Amygdala (tissue), 56 donors: ENCODE results near the gene PARVB.

ENCODE experiments used
- DNase-seq, 56 donors: peaks; one replicate each; lab custom pipeline; 2025; lab: John Stamatoyannopoulos, UW

PARVB gene

DNA sequence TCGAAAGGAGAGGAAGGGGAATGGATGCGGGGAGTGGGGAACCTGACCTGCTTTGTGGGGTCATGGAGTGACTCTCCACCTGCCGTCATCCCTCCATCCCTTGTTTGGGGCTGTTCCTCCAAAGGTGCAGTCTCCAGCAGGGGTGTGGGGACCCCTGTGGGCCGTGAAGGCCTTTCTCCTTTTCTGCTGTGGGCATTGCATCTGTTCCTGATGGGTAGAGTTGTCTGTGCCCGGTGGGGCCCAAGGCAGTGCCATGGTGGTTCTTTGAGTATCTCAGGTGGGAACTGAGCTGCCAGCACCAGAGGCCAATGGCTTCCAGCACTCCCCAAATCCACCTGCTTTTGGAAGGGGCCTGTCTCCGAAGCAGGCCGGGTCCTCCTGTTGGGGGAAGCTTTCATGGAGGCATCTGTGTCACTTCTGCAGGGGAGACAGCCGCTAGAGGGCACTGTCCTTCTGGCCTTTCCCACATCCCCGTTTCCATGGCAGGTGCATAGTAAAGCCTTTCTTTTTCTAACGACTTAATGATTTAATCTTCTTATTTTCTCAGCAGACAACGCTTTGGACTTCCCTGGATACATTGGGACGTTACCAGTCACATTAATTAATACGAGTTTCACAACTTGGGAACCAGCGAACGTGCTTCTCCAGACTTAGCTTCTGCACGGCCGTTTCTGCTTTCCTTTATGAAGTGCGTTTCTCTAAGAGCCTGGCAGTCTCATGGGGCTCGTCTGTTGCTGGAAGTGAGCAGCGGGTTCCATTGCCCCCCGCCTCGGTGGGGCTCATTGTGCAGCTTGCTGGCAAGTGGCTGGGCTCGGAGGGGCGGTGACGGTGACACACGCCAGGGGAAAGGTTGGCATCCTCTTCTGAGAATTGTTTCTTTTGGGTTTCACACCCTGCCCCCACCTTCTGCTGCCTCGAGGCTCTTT lies 57.1 kb downstream of the PARVB start:
- DNase-seq = peak in 49 of 56 donors; percentile 7 to 87 (median 47)

DNA sequence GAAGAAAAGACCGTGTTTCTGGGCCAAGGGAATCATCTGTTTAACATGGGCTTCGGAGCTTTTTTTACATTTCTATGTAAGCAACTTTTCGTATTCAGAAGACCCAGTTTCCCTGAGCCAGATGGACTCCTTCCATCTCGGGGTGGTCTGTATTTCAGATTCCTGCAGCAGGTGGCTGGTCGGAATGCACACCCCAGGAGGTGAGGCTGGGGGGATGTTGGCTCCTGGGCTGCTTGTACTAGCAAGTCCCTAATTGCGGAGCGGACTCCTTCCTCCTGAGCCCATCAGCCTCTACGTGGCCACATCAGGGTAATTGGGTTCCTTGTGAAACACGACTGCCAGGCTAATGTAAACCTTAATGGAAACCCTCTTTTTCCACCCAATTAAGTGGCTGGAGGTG lies 58.7 kb downstream of the PARVB start:
- no peak for DNase-seq

DNA sequence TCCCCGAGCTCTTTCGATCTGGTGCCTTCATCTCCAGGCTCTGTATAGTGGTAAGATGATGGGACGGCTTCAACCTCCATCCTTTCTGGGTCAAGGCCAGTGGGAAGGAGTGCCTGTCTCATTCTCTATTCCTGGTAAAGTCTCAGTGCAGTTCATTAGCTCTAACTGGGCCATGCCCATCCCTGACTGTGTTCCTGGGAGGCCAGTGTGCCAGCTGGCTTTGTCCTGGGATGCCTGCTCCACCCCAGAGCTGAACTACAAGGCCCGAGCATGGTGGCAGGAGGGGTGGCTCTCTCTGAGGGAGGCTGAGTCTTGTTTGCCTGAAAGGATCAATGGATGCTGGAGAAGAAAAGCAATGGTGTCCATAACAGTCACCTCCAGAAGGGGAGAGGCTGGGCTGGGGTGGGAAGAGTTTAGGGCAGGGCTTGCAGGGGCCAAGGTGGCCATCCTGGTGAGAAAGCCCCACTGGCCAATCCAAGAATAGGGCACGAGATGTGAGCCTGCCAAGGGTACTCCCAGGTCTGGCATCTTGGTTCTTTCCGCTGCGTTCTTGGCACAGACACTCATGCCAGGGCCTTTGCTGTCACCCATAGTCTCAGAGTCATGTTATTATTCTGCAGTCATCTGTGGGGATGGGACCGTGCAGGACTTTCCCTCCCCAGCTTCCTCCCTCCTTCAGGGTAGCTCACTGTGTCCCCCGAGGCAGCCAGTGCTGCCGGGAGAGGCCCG lies 60.1 kb downstream of the PARVB start:
- no peak for DNase-seq

DNA sequence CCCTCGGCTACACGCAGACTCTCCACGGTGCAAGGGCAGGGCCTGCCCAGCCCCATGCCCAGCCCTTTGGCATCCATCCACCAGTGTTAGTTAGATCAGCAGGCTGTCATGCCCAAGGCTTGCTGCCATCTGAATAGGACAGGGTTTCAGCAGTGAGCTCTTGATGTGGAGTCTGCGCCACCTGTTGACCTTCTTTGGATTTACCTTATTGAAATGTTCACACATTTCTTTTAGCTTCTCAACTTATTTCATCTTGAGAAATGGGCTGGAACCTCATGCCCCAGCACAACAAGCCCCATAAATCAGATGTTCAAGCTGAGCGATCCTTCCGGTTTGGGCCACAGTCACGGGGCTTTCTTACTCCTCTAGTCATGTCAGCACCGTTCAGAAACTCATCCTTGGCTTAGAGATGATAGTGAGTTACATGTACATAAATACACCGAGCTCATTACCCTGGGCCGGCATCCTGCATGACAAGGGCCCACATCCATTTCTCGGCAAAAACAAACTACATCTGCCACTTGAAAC lies 61.7 kb downstream of the PARVB start:
- no peak for DNase-seq

DNA sequence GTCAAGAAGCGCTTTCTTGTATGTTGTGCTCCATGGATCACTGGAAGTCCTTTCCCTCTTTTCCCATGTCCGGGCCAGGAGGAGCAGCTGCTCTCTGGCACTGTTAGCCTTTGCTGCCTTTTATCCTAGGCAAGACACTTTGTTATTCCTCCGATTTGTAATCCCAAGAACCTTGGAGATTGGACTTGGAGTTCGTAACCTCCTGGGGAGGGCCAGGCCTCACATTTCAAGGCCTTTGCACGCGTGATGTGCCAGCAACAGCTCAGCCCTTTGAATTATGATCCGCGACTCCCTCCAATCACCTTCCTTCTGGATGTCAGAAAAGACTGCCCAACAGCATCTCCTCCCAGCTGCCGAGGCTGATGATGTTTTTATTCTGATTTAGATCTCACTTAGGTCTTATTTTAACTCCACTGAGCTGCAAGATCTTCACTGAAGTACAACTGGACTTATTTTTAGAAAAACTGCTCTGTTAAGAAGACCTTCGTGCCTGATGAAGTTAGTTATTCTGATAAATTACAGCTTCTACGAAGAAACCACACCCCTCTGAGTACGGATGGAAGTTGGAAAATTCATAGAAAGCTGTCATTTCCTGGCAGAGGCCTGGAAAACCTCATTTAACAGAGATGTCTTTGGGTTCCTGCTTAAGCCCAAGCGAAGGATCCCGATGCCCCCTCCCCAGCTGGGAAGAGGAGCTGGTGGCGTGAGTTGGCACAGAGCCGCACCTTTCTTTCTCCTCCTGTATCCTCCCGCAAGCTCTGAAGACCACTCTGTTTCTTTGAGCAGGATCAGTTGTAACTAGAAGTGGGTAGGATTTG lies 62.4 kb downstream of the PARVB start:
- DNase-seq = no peak

DNA sequence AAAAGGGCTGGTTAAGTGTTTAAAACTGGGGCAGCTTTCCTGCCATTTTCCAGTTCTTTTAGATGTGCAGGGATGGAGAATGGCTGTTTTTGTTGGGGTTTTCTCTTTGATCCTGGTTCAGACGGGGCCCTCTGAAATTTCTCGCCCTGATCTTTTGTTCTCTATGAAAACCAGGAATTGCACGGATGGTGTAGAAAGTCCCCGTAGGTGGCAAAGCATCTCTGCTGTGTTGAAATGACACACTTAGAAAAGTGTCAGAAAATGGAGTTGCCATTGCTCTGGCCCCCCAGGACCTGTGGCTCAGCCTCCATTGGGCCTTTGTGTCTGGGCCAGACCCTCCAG lies 63.0 kb downstream of the PARVB start:
- DNase-seq = no peak

DNA sequence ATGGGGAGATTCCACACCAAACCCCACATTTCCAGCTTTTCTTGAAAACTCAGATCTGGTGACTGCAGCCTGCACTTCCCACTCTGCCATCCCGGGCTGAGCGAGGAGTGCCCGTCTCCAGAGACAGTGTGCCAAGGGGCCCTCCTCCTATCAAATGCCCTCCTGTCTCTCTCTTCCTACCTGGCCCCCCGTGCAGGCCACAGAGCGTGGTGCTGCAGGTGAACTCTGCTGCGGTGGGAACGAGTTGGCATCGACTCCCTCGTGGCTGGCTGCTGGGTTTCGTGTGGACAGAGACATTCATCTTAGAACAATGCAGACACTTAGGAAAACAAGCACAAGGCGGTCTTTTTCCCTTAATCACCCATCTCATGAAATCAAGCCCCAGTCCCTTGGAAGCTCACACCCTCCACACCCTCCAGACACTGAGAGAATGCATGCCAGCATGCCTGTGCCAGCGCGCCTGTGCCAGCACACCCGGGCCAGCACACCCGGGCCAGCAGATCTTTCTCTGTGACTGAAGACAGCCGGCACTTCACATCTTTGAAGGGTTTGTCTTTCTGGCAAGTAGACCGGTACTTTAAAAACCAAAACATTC lies 65.0 kb downstream of the PARVB start:
- peak in 22 of 56 donors; percentile 2 to 60 (median 25) for DNase-seq

DNA sequence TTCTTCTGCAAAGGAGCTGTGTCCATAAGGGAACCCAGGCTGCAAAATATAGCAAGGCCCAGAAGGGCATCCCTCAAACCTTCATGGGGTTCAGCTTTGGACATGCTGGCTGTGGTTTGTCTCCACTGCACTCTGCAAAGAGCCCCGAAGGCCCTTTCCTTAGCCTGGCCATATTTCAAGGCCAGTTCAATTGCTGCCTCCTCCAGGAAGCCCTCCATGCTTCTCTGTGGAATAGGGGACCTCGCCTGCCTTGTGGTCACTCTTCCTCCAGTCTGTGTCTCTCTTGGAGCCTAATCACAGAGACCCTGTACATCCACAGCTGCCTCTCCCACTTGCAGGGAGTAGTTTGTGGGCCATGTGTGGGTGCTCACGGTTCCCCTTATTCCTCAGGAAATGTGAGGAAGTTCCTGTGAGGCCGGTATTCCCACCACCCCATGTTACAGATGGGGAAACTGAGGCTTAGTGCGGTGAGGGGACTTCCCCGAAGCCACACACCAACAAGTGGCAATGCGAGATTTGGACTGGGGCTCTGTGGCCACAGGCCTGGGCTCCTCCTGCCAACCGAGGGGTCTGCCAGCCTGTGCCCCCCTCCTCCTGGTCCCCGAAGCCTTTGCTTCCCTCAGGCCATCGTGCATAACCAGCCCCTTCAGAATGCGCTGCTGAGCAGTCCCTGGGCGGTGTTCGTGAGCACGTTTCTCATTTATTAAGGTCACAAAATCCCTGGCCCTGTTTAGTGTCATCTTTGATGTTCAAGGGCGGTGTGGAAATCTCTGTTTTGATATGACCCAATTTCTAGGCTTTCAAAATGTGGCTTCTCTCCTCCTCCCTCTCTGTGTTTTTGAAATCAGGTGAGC lies 65.8 kb downstream of the PARVB start:
- DNase-seq = no peak

DNA sequence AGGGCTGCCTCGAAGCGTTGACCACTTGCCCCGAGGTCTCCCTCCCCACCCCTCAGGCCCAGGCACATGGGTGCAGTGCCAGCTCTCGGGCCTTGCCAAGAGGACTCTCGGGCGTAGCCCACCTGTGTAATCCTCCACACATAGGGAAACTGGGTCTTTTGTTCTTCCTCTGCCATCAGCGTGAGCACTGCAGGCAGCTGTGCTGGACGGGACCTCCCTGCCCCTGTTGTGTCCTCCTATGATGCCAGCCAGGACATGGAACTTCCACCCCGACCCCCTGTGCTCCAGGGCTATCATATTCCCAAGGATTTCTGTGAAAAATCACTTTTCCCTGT lies 66.4 kb downstream of the PARVB start:
- DNase-seq = no peak

DNA sequence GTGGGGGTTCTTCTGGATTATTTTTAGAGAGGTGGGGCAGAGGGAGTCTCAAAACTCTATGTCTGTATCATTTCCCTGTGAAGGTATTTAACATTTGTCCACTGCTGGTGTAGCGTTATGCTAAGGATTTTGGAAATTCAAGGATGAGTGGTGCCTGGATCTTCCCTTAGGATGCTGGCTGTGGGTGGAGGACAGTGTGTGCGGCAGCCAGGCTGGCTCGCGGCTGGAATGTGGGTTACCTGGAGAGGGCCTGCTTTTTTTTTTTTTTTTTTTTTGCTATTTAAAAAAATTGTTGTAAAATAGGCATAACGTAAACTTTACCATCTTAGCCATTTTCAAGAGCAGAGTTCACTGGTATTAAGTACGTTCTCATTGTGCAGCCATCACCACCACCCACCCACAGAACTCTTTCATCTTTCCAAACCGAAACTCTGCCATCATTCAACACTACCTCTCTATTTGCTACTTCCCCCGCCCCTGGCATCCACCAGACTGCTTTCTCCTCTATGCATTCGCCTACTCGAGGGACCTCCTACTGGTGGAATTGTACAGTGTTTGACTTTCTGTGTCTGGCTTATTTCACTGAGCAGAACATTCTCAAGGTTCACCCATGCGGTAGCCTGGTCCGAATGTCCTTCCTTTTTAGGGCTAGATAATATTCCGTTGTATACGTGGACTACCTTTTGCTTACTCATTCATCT lies 67.1 kb downstream of the PARVB start:
- peak in 9 of 56 donors; percentile 5 to 27 (median 8) for DNase-seq

DNA sequence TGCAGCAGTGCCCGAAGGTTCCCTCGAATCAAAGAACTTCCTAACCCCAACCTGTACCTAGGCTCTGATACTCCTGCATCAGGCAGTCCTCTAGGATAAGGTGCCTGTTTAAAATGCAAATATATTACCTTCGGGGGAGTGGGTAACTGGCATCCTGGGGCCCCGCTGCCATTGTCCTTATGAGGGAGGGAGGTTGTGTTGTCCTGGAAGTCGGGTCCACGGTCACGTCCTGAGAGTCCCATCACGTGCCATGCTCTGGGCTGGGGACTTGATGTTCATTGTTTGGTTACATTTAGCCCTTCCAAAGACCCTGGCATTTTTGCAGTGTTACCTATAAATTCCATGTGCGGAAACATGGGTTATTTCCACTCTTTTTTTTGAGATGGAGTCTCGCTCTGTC lies 67.6 kb downstream of the PARVB start:
- no peak for DNase-seq

DNA sequence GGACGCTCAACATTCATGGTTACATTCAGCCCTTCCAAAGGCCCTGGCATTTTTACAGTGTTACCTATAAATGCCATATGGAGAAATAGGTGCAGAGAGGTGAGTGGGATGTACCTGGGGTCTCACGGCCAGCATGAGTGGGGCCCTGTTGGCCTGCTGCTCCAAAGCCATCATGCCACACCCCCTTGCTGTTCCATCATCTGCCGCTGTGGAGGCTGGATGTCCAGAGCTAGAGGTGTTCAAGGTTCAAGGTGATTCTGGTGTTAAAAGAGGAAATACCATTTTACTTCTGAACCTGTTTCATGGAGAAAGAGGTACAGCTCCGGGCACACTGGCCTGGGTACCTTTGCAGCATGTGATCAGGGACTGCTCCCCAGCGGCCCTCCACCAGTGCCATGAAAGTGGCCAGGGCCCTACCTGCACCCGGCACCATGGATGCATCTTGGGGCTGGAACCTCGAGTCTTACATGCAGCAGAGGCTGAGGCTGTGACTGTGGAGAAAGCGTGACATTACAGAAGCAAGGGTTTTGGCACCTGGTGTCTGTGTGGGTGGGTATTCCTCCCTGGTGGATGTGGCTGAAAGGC lies 68.6 kb downstream of the PARVB start:
- DNase-seq = no peak

DNA sequence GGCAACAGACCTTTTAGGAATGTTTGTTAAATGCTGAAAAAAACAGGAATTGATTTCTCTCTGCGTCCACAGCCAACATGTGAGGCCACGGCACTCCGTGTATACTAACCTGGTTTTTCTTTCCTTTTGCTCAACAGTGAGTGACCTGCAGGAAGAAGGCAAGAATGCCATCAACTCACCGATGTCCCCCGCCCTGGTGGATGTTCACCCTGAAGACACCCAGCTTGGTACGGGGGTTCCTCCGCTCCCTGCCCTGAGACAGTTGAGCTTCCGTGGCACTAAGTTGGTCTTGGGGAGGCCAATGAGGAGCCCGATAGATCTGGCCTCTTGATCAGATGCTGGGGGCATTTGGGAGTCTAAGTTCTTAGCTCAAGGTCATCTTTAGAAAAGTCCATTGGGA lies 69.7 kb downstream of the PARVB start:
- no peak for DNase-seq

DNA sequence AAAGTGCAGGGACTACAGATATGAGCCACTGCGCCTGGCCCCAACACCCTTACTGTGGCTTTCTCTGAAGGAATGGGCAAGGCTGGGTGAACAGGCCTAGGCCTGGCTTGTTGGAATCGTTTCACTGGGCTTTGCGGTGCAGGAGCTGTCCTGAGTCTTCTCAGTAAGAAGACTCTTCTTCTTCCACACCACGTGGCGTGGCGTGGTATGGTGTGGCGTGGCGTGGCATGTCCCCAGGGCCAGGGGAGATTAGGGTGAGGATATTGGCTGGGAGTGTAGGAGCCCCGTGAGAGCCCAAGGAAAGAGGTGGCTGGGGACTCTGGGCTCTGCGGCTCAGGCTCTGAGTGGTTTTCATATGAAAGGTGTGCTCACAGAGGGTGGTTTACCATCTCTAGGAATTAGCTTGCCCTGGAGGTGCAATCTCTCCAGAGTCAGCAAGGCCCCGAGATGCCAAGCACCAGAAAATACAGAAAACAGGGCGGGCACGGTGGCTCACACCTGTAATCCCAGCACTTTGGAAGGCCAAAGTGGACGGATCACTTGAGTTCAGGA lies 70.7 kb downstream of the PARVB start:
- no peak for DNase-seq

DNA sequence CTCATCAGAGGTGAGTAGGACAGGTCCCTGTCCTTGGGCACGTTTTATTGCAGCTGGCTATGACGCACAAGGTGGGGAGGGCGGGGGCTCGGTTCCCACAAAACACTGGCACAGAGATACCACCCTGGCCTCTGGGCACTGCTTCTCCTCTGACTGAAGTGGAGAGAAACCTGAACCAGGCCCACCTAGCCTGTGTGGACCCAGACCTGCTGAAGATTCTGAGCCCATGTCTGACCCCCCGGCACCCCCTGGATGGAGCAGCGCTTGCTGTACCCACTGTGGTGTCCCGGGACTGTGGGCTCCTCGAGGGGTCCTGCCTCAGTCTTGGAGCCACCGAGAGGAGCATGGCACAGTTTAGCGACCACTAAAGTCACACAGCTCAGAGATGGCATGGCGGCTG lies 72.6 kb downstream of the PARVB start:
- no peak for DNase-seq

DNA sequence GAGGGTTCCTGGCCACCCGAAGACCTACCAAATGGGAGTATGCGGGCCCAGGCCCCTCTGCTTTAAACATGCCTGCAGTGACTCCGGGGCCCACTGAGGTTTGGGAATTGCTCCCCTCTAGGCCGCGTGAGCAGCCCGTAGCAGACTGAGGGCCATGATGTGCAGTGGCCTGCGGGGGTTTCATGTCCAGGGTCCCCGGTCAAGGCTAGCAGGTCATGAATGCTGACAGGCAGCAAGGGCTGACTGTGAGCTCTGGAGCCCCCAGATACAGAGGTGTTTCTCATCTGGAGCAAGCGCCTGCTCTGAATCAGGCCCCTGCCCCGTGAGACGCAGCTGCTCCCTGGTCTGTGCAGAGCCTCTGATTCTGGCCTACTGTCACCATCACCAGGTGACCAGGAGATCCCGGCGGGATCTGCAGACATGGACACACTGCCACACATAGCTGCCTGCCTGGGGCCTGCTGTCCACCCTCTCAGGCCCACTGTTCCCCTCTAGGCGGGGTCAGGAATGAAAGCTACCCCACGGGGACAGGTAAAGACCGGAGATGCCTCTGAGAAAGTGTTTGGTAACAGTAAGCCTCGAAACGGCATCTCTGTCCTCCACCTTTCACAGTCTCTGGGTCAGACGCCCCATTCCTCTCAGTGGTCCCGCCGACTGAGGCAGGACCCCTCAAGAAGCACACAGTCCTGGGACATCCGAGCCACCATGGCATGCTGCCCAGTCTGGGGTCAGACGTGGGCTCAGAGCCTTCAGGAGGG lies 73.3 kb downstream of the PARVB start:
- DNase-seq = no peak

DNA sequence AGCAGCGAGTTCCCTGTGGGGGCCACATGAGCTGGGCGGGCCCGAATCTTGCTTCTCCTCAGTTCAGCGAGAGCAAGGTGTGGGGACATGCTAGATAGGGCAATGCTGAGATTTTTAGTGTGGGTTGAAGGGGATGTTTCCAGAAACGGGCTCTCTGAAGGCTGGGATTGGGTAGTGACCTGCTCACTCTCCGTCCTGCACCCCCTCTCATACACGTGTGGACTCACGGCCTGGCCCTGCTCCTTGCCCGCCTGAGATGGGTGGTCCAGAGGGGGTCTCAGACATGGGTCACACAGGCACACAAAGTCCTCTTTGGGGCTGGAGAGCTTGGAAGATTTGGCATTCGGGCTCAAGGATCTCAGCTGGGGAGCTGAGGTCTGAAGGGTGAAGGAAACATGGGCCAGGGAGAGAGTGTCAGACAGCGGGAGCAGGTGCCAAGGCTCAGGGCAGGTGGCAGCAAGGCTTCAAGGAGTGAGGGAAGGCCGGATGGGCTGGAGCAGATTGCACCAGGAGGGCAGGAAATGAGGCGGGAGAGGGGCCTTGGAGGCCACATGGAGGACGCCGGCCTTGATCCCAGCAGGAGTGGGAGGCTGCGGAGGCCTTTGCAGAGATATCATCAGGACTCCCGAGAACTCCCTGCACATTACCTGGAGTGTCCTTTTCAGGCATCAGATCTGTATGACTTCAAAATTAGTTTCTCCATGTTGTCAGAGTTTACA lies 74.1 kb downstream of the PARVB start:
- no peak for DNase-seq
